Measurements from ENCODE around the gene VAMP7. TPM values are rescaled to one million over a fixed set of nuclear protein-coding genes. Genes with fewer than 3 reads are reported as not detected.

VAMP7 gene
- total RNA-seq (2022; extraction: Qiagen RNA extraction) = 28.1 to 35.5 TPM (median 30.1 TPM) in 5 replicates

GRCh38 chrX:155881158-155881993 is at the start of gene VAMP7:
Gene VAMP7 (plus strand): TSS chrX:155881345. CDS start chrX:155889467, 8,122 bp downstream.

Other genes with a start within 250 kb of the VAMP7 start
- 0.09 to 0.42 TPM (median 0.16 TPM) in 5 replicates for gene IL9R, start 116.4 kb downstream of the VAMP7 start, total RNA-seq (2022; extraction: Qiagen RNA extraction)